ENCODE results near the gene TBRG1.

Gene TBRG1

GRCh38 chr11:124612567-124613246, 10.0 kb upstream of the TBRG1 start:
- DNase-seq (ENCODE audit: low read depth in 2 of 2): no peak

DNA sequence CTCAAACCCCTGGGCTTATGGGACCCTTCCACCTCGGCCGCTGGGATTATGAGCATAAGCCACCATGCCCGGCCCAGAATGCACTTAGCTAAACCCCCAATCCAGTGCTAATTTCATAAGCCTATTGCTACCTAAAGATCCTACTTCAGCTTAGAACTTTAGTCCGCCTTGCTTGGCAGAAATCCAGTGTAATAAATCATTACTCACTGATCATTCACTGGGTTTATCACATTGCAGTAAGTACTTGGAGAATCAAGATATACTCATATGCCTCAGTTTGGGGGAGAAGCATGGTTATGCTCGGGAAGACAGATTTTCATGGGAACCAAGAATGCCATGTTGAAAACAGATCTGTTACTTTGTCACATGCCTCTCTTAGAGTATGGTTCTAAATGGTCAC, 3.8 kb upstream of the TBRG1 start:
- DNase-seq (ENCODE audit: low read depth in 2 of 2): no peak

DNA sequence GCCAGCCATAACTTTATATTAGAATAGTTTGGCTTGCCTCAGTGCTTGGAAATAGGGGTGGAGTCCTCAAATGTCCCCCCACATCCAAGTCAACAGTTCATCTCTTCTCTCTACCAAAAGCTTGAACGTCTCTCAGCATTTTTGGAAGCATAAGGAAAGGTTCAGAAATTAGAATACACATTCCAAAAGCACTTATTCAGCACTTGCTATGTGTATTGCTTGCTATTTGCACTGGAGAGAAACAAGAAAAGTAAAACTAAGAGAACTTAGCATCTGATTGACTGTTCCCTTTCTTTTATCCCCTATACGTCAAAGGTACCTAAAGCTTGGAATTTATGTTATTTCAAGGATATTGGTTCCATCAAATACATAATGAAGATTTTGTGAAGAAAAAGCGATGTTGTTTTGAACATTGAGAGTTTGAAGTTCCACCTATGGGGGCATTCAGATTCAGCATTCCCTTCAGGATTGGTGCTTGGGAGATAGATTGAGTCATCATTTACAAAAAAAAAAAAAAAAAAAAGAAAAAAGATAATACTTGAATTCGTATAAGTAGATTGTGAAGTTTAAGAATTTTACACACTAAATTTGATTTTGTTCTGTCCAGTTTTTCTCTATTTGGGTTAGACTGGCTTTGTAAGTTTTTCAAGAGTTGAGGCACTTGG, 1.3 kb downstream of the TBRG1 start:
- no peak for DNase-seq (ENCODE audit: low read depth in 2 of 2)

- DNase-seq (ENCODE audit: low read depth in 2 of 2): no peak
These were observed 3.0 kb downstream of the TBRG1 start for GRCh38 chr11:124625504-124626168.

DNA sequence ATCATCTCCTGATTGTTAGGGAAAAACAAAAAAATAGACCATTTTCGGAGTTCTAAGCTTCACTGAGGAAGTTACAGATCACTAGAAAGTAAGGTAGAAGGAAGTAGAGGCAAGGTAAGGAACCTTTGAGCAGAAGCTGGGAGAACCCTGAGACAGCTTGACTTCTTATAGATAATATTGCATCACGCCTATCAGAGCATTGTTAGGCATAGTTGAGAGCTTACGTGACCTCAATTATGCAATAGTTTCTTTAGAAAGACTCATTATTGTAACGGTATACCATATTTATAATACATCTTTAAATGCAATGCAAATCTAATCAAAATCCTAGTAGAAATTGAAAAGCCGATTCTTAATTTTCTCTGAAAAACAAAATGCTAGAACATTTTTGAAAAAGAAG, 4.9 kb downstream of the TBRG1 start:
- no peak for DNase-seq (ENCODE audit: low read depth in 2 of 2)

- no peak for DNase-seq (ENCODE audit: low read depth in 2 of 2)
These were observed 7.3 kb downstream of the TBRG1 start for GRCh38 chr11:124629961-124630360.

DNA sequence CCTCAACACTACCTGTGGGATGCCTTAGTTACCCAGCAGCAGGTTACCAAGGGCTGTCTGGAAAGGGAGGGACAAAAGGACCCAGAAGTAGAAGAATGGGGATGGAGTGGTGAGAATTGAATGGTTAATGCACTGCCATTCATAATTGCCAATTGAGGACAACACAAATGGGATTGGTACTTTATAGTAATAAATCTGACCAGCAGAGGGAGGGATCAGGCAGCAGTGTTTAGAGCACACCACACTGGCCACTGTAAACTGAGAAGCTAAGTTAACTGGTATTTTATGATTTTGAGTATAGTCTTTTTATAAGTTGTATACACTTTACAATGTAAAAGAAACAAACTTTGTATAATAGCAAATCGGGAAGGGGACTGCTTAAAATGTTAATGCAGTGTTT, 10.7 kb downstream of the TBRG1 start:
- no peak for DNase-seq (ENCODE audit: low read depth in 2 of 2)

- DNase-seq (ENCODE audit: low read depth in 2 of 2): no peak
These were observed 13.3 kb downstream of the TBRG1 start for GRCh38 chr11:124635932-124636331.

DNA sequence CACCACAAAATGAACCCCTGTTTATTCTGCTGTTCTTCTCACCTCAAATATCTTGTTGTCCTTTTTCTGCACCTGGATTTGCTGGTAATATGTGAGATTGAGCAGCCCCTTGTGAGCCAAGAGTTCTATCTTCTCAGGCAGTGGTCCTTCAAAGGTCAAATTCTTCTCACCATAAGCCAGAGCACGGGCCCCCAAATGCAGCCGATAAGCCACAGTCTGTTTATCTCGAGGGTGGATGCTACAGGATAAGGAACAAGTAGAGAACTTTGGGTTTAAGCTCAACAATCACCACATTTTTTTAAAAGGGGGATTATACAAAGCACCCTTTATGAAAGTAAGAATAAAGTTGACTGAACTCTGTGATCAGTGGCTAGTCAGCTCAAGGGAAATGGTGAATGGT, 15.8 kb downstream of the TBRG1 start:
- no peak for DNase-seq (ENCODE audit: low read depth in 2 of 2)

DNA sequence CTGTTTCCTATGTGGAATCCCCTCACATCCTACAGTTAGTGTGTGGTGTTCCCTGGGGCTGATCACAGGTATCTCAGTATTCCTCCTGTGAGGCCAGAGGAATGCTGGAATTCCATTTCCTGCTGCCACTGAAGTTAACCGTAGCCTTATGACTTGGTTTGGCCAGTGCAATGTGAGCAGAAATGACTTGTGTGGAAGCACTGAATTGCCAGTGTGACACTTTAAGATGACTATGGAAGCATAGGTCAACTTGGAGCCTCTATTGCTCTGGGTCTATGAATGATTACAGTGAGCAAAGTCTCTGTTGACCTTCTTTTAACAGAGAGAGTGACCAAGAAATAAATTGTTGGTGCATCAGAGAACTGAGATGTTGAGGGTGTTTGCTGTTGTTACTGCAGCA, 16.5 kb downstream of the TBRG1 start:
- no peak for DNase-seq (ENCODE audit: low read depth in 2 of 2)

DNA sequence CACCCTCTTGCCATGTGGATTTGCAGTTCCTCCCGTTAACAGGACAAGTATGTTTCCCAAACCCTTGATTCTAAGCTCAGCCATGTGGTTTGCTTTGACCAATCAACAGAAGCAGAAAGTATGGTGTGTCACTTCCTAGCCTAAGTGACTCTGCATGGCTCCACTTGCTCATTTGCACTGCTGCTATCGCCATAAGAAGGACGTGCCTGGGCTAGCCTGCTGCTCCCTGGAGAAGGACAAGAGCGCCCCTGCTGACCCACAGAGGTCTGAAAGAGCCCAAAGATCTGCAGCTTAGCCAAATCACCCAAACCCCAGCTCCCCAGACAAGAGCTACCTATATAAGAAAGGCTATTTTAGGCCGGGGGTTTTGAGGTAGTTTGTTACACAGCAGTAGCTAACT, 18.0 kb downstream of the TBRG1 start:
- no peak for DNase-seq (ENCODE audit: low read depth in 2 of 2)

- no peak for DNase-seq (ENCODE audit: low read depth in 2 of 2)
These were observed 20.0 kb downstream of the TBRG1 start for GRCh38 chr11:124642628-124643027.

DNA sequence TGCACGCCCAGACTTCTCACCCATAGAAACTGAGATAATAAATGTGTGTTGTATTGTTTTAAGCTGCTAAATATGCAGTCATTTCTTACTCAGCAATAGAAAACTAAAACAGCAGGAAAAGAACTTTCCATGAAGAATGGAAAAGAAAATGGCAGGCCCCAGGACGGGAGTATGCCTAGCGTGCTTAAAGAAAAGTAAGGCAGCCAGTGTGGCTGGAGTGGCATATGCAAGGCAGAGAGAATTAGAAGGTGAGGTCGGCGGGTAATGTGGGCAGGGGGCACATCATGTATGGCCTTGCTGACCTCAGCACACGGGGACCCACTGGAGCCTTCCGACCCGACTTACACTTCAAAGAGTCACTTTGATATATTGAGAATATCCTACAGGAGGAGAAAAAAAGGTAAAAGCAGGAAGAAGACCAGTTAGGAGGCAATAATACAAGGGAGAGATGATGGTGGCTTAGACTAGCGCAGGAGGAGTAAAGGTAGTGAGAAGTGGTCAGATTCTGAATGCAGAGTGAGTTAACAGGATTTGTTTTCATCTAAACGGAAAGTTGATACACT, 20.5 kb downstream of the TBRG1 start:
- no peak for DNase-seq (ENCODE audit: low read depth in 2 of 2)

- no peak for DNase-seq (ENCODE audit: low read depth in 2 of 2)
These were observed 21.2 kb downstream of the TBRG1 start for GRCh38 chr11:124643605-124644425.

- no peak for DNase-seq (ENCODE audit: low read depth in 2 of 2)
These were observed 22.0 kb downstream of the TBRG1 start for GRCh38 chr11:124644426-124645280.

- DNase-seq (ENCODE audit: low read depth in 2 of 2): no peak
These were observed 23.5 kb downstream of the TBRG1 start for GRCh38 chr11:124646148-124646547.

DNA sequence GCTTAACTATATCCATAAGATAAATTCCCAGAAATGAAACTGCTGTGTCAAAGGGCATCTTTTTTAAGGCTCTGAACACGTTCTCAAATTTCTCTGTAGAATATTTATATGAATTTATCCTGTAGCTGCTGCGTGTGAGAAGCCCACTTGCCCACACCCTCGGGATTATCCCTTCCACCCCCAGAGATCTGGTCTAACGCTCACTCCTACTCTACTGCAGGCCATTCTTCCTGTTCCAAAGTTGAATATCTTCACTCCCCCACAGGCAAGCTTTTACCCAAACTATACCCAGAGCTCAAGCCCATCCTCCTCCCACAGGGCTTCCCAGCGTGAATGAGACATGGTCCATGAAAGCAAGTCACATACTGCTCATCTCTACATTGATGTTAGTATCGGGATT, 25.9 kb downstream of the TBRG1 start:
- DNase-seq (ENCODE audit: low read depth in 2 of 2): no peak

GRCh38 chr11:124656774-124657630, 34.3 kb downstream of the TBRG1 start:
- no peak for DNase-seq (ENCODE audit: low read depth in 2 of 2)

DNA sequence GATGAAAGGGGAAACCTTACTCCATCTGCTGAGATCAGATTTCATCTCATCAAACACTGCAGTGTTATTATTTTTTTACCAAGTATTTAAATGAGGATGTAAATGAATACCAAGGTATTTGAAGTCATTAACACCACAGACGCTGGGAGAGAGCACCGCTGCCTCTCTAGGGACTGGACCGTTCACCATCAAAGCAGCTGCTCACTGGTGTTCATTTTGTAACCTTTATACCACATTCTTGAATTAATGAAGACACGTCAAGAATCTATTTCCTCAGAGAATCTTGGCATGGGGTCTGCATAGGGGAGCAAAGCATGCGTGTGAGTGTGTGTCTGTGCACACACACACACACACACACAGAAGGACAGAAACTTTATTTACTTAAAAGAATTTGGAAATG, 35.2 kb downstream of the TBRG1 start:
- DNase-seq (ENCODE audit: low read depth in 2 of 2): no peak

DNA sequence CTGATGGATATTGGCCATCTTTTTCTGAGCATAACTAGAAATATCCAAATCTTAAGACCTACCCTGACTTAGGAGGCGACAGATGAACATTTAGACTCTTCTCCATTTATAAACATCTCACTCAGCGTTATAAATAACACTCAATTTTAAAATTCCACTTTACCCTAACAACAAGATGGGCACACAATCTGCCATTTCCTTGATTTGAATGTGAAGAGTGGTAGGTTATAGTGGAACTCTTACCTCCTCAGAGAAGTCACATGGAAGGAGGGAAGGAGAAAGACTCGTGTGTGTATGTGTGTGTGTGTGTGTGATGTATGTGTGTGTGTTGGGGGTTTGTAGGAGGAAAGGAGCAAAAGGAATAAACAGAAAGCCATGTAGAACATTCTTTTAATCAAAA, 35.8 kb downstream of the TBRG1 start:
- DNase-seq (ENCODE audit: low read depth in 2 of 2): no peak

Data from stimulated activated CD4-positive, alpha-beta T cell treated with anti-CD3 and anti-CD28 coated beads, Interleukin-4, amount 100 ng/mL, for 48 hours (primary cell).